ENCODE results near the gene WASF3. TPM values are rescaled to one million over a fixed set of nuclear protein-coding genes. Genes with fewer than 3 reads are reported as not detected.
A peak's percentile ranks its signal among the peaks of the same experiment; 100 is the strongest.

The WASF3 gene
- total and polyA plus RNA-seq, 2 of the 13 experiments (the other 11 are each of a cell fraction or from before 2014, with no cell fraction given), result 10.4 to 17.2 TPM

GRCh38 chr13:26605845-26606244 lies 48.4 kb downstream of the WASF3 start:
- no peak for FAIRE-seq

GRCh38 chr13:26606631-26607030 lies 49.1 kb downstream of the WASF3 start:
- intact Hi-C loops (cut with micrococcal nuclease; ENCODE audit: unreplicated experiment) (no loop called here), in situ Hi-C loops (cut with HindIII; ENCODE audit: extremely low pct_ligation_motif_present, low pct_unique_long_range_greater_than_20kb) (no loop called here)
- Histone ChIP-seq H3K9ac (ENCODE audit: insufficient read depth, low read depth, low read length) (no peak overlapping the region), H3K27ac (ENCODE audit: extremely low read length, insufficient read depth, low read length) (no peak overlapping the region), H3K27me3 (ENCODE audit: control insufficient read depth in 1 of 2, insufficient read depth in 2 of 2, low read length in 2 of 2) (no peaks in the 10 kb centered on the region), H3K4me3 (replicated peaks in 1 of 3; ENCODE audit: insufficient read depth in 1 of 3, low read depth in 2 of 3, low read length in 3 of 3) (no peak overlapping the region), H4K20me1 (ENCODE audit: insufficient read depth, low read length) (no peaks in the 10 kb centered on the region; the same call in 1 of the 2 replicates), H3K36me3 (replicated peaks in 1 of 2; ENCODE audit: control insufficient read depth in 1 of 2, insufficient read depth in 2 of 2, low read length in 2 of 2) (no peaks in the 10 kb centered on the region), H2AFZ (ENCODE audit: low read length) (no peak overlapping the region), H3K9me3 (ENCODE audit: low read length) (no peaks in the 10 kb centered on the region), H3K79me2 (ENCODE audit: insufficient read depth, low read length) (peaks cover 42% of the 10 kb centered on the region), H3K4me2 (ENCODE audit: low read depth, low read length) (no peak overlapping the region), H3K4me1 (ENCODE audit: insufficient read depth, low read length) (peaks cover 26% of the 10 kb centered on the region)
- ATAC-seq, result no peak
- WGBS (ENCODE audit: low lambda C conversion rate), result 39% methylated on average over 4 of the region's 4 CpGs
- DNase-seq (ENCODE audit: low spot score), result no peak
- no TSS peak for BruUV-seq (replicated peaks)
- ChIA-PET POLR2A (interaction anchor here (0.7 kb wide), 1 partner anchor 14 kb away, joined by 3 read pairs; no protein-coding TSS in a partner anchor), CTCF (ENCODE audit: low intra/inter-chr PET ratio, low total read pairs) (interaction anchor here (1.1 kb wide), 1 partner anchor 422 kb away, joined by 3 read pairs; no protein-coding TSS in a partner anchor)
- no peak for FAIRE-seq
- TF ChIP-seq ZNF839 (CRISPR knock-in tag; IDR thresholded peaks at IDR 0.05; ENCODE audit: borderline replicate concordance), result no peak
- TF ChIP-seq ZNF230 (CRISPR knock-in tag; IDR thresholded peaks at IDR 0.05), result no peak
- TF ChIP-seq ZFX (CRISPR knock-in tag; IDR thresholded peaks at IDR 0.05; ENCODE audit: low read depth), result no peak
- TF ChIP-seq ZBTB8A (CRISPR knock-in tag; IDR thresholded peaks at IDR 0.05; ENCODE audit: borderline replicate concordance, low read depth), result no peak
- 0 out of 2 replicates have a peak, but pooled peaks have one; percentile 4 for TF ChIP-seq ZNF770 (CRISPR knock-in tag; IDR thresholded peaks at IDR 0.05)
- no peak for TF ChIP-seq ZFP91 (CRISPR knock-in tag; IDR thresholded peaks at IDR 0.05; ENCODE audit: borderline replicate concordance)
- TF ChIP-seq KDM1A (CRISPR knock-in tag; IDR thresholded peaks at IDR 0.05), result no peak

More at GRCh38 chr13:26605845-26606244, 48.4 kb downstream of the WASF3 start:
- Histone ChIP-seq H3K9ac (ENCODE audit: insufficient read depth, low read depth, low read length) (no peak overlapping the region), H3K79me2 (ENCODE audit: insufficient read depth, low read length) (peaks cover 44% of the 10 kb centered on the region), H3K27me3 (ENCODE audit: control insufficient read depth in 1 of 2, insufficient read depth in 2 of 2, low read length in 2 of 2) (no peaks in the 10 kb centered on the region), H3K9me3 (ENCODE audit: low read length) (no peaks in the 10 kb centered on the region), H4K20me1 (ENCODE audit: insufficient read depth, low read length) (no peaks in the 10 kb centered on the region; the same call in 1 of the 2 replicates), H3K4me2 (ENCODE audit: low read depth, low read length) (no peak overlapping the region), H3K4me3 (replicated peaks in 1 of 3; ENCODE audit: insufficient read depth in 1 of 3, low read depth in 2 of 3, low read length in 3 of 3) (no peak overlapping the region), H3K4me1 (ENCODE audit: insufficient read depth, low read length) (peaks cover 26% of the 10 kb centered on the region), H2AFZ (ENCODE audit: low read length) (no peak overlapping the region), H3K36me3 (replicated peaks in 1 of 2; ENCODE audit: control insufficient read depth in 1 of 2, insufficient read depth in 2 of 2, low read length in 2 of 2) (no peaks in the 10 kb centered on the region), H3K27ac (ENCODE audit: extremely low read length, insufficient read depth, low read length) (no peak overlapping the region)
- peak; percentile 43 for TF ChIP-seq CTCF (CRISPR knock-in tag; IDR thresholded peaks at IDR 0.05)
- no peak for TF ChIP-seq ZC3H13 (CRISPR knock-in tag; IDR thresholded peaks at IDR 0.05)
- peak; percentile 13; the same call in 1 of the 2 replicates for TF ChIP-seq RAD21 (CRISPR knock-in tag; IDR thresholded peaks at IDR 0.05)
- 55% methylated on average over 2 of the region's 2 CpGs for WGBS (ENCODE audit: low lambda C conversion rate)
- in situ Hi-C loops (cut with HindIII; ENCODE audit: extremely low pct_ligation_motif_present, low pct_unique_long_range_greater_than_20kb), result no loop called here
- DNase-seq (ENCODE audit: low spot score) (peak; percentile 12), ATAC-seq (peak; percentile 92)
- ChIA-PET POLR2A (interaction anchor here (0.7 kb wide), 1 partner anchor 14 kb away, joined by 3 read pairs; no protein-coding TSS in a partner anchor), CTCF (ENCODE audit: low intra/inter-chr PET ratio, low total read pairs) (interaction anchor here (1.1 kb wide), 1 partner anchor 422 kb away, joined by 3 read pairs; no protein-coding TSS in a partner anchor)
- no TSS peak for BruUV-seq (replicated peaks)
- intact Hi-C loops (cut with micrococcal nuclease; ENCODE audit: unreplicated experiment), result no loop called here

Measured in HepG2 (cell line).